ENCODE results near the gene DPT.

DNA sequence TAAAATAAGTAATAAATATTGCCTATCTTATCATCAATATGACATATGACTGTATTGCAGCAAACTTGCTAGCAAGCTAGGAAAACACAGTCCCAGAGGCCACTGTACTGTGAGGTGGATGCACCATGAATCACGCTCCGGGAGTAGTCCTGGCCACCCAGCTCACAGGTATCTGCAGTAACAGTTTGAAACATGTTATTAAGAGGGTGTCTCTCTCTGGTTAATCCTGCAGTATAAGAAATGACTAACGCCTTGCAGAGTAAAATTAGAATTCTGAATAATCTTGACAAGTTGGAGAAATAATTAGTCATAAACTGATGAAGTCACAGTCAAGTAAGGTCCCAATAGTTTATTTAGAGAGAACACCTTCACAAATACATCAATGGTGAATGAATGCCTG lies 34.0 kb upstream of the DPT start:
- TF ChIP-seq, protein P1, sequence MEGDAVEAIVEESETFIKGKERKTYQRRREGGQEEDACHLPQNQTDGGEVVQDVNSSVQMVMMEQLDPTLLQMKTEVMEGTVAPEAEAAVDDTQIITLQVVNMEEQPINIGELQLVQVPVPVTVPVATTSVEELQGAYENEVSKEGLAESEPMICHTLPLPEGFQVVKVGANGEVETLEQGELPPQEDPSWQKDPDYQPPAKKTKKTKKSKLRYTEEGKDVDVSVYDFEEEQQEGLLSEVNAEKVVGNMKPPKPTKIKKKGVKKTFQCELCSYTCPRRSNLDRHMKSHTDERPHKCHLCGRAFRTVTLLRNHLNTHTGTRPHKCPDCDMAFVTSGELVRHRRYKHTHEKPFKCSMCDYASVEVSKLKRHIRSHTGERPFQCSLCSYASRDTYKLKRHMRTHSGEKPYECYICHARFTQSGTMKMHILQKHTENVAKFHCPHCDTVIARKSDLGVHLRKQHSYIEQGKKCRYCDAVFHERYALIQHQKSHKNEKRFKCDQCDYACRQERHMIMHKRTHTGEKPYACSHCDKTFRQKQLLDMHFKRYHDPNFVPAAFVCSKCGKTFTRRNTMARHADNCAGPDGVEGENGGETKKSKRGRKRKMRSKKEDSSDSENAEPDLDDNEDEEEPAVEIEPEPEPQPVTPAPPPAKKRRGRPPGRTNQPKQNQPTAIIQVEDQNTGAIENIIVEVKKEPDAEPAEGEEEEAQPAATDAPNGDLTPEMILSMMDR (IDR thresholded peaks at IDR 0.05), result no peak
- TF ChIP-seq POLR2AphosphoS5 (IDR thresholded peaks at IDR 0.05; ENCODE audit: low read depth, low read length) (no peak), FOSL2 (IDR thresholded peaks at IDR 0.05; ENCODE audit: borderline replicate concordance, low read depth) (no peak), SMC3 (IDR thresholded peaks at IDR 0.05; ENCODE audit: low read depth, low read length) (no peak), TEAD4 (IDR thresholded peaks at IDR 0.05; ENCODE audit: borderline replicate concordance, insufficient read depth) (no peak)
- TF ChIP-seq, protein P2, sequence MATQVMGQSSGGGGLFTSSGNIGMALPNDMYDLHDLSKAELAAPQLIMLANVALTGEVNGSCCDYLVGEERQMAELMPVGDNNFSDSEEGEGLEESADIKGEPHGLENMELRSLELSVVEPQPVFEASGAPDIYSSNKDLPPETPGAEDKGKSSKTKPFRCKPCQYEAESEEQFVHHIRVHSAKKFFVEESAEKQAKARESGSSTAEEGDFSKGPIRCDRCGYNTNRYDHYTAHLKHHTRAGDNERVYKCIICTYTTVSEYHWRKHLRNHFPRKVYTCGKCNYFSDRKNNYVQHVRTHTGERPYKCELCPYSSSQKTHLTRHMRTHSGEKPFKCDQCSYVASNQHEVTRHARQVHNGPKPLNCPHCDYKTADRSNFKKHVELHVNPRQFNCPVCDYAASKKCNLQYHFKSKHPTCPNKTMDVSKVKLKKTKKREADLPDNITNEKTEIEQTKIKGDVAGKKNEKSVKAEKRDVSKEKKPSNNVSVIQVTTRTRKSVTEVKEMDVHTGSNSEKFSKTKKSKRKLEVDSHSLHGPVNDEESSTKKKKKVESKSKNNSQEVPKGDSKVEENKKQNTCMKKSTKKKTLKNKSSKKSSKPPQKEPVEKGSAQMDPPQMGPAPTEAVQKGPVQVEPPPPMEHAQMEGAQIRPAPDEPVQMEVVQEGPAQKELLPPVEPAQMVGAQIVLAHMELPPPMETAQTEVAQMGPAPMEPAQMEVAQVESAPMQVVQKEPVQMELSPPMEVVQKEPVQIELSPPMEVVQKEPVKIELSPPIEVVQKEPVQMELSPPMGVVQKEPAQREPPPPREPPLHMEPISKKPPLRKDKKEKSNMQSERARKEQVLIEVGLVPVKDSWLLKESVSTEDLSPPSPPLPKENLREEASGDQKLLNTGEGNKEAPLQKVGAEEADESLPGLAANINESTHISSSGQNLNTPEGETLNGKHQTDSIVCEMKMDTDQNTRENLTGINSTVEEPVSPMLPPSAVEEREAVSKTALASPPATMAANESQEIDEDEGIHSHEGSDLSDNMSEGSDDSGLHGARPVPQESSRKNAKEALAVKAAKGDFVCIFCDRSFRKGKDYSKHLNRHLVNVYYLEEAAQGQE (IDR thresholded peaks at IDR 0.05; ENCODE audit: low read depth, low read length), result no peak

All from SK-N-SH (cell line).